Measurements from ENCODE around the gene CORIN. TPM values are rescaled to one million over a fixed set of nuclear protein-coding genes. Genes with fewer than 3 reads are reported as not detected.
A peak's percentile ranks its signal among the peaks of the same experiment; 100 is the strongest.
"Not testable (repeated sequence)": the region's sequence is repeated elsewhere in the genome, so short reads cannot be mapped to it uniquely, and the experiment has no call there.

Gene CORIN
- polyA plus RNA-seq, 1 donor = 0.83 TPM

DNA sequence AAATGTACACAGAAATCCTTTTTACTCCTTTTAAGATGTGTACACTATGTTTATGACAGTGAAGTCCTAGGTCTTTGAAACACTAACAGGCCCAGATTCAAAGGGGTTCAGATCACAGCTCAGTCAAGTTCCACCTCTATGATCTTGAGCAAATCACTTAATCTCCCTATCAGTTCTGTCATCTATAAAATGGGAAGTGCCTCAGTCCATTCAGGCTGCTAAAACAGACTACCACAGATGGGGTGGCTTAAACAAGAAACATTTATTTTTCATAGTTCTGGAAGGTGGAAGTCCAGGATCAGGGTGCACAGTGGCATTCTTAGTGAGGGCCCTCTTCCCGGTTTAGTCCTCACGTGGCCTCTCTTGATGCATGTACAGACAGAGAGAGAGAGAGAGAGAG lies 117.1 kb downstream of the CORIN start:
- DNase-seq = no peak

DNA sequence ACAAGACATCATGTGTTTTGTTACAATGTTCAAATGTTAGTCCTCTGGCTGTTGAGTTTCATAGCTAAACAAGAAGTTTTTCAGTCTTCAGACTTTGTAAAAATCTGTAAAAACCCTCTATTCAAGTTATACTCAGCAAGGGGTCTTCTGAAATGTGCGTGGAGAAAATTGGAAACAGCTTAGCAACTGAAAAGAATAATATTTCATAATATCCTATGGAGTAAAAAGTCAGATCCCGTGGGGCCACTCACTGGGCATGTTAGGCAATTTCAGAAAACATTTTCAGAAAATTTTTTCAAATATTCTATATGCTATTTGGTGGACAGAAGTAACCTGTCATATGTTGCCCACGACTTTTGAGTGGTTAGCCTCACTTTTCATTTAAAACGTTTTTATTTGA lies 118.3 kb downstream of the CORIN start:
- DNase-seq = no peak

DNA sequence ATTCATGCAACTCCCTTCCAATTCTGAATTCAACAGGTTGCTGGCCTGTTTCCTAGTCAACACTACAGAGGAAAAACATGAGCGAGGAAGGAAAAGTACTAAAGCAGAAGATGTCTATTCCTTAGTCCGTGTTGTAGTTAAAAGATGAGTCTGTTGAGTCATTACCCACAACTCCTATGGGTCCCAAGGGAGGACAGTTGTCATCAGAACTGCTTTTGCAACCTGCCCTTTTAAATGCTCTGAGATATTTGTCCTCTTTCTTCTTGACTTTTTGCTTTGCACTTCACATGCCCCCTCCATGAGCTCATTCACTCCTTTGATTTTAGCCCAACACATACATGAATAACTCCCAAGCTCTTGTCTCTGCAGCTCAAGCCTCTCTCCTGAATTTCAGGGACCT lies 119.2 kb downstream of the CORIN start:
- DNase-seq = no peak

DNA sequence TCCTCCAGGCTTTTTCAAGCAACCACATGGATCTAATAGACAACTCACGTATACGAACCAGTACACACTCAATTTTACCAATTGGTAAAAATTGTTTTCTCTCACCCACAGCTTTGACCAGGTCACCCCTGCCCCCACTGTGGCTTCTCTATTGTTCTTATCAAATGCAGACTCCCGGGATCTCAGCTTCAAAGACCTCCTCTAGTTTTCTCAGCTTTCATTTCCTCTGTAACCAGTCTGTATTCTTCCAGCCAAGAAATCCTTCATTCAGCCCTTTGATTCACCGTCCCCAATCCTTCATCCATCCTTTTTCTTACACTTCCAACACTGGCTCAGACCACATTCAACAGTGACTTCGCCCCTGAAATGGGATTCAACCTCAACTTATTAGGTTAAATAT lies 120.7 kb downstream of the CORIN start:
- no peak for DNase-seq

DNA sequence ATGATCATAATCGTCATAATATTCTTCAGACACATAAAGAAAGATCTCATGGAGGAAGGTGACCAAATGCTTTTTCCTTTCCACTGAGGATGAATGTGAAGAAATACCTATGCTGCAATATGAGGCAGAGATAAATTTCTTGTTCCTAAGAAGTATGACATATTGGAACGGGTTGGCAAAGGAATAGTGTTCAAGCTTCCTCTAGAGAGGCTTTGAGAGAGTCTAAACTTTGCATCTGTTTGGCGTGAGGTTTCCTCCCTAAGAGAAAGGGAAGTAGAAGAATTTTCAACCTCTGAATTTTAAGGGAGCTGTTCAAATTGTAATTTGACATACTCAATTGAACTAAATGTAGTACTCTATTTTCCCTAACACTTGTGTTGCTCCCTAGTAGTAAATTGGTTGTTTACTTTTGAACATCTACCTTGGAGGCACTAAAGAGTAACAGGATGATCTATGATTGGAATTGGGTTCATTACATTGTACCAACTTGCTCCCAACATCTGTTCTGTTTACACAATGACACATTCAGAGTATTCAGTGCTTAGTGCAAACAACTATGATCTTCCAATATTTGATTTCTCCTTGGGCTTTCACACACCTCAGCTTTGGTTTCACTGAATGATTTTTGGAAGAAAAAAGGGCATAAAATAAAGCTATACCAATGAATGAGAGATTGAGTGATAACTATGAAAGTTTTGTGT lies 122.0 kb downstream of the CORIN start:
- no peak for DNase-seq

DNA sequence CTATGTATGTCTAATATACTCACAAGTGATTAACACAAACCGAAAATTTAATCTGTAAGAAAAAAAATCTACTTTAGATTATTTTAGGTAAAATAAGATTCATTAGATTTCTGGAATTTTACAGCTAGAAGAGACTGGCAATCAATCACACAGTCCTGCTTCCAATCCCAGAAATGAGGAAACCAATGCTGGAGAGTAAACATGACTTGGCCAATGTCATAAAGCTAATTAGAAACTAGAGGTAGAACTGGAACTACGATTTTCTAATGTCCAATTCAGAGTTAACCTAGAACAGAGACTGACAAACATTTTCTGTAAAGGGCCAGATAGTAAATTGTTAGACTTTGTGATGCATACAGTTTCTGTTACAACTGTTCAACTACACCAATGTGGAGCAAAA lies 123.6 kb downstream of the CORIN start:
- no peak for DNase-seq

DNA sequence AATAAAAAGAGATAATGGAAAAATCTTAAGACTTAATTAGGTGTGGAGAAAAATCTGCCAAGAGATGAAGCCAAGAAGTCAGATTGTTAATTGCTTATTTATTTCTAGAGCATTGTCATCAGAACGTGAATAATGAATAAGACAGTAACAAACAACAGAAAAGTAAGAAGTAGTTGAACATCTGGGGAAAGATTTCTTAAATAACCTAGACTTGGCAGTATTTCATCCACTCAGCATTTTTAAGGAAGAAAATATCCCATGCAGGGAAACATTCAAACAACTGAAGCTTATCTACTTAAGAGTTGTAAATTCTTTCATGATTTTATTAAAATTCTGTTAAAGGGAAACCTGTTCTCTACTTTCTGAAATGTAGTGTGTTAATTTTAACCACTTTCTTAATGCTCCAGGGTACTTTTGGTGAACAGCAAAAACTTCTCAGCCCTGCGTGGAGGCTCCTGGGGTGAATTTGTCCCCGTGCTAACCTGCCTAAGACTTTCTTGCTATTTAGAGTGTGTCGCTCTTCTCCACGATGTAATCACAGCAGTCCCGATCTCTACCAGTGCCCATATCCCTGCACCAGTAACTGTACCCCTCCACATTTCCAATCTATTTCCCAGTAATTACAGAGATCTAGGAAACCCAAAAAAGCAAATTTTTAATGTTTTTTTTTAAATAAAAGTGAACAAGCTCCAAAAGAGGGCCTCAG lies 124.6 kb downstream of the CORIN start:
- DNase-seq = peak; percentile 24

DNA sequence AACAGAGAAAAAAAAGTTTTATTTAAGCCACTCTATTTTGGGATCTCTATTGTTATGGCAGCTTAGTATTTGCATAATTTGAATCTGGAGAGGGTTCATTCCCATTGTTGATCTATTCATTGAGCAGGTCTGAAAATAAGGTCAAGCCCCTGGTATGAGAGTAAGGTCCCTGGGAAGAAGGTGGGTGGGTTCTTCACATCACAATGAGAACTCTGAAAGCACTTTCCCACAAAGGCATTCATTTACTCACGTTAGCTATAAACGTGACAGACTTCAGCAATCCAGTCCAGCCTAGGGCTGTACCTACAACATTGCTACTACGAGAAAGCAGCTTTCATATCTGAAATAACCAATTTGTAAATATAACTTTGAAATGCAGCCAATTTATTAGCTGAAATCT lies 126.2 kb downstream of the CORIN start:
- DNase-seq = no peak

DNA sequence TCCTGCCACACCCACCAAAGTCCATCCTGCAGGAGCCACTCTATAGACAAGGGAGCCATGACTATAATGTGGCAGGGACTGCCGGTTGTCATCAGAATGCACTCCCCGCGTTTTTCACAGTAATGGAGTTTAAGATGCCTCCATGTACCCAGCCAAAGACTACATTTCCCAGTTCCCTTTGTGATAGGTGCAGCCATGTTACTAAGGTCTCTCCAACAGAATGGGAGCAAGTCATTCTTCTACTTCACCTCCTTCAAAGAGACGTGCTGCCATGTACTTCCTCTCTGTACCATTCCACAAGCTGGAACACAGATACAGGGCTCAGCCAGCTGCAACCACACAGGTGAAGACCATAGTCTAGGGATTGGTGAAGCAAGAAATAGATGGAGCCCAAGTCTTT lies 126.7 kb downstream of the CORIN start:
- DNase-seq = no peak

DNA sequence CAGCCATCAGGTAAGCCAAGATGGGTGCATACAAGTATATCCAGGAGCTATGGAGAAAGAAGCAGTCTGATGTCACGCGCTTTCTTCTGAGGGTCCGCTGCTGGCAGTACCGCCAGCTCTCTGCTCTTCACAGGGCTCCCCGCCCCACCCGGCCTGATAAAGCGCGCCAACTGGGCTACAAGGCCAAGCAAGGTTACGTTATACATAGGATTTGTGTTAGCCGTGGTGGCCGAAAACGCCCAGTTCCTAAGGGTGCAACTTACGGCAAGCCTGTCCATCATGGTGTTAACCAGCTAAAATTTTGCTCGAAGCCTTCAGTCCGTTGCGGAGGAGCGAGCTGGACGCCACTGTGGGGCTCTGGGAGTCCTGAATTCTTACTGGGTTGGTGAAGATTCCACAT lies 131.5 kb downstream of the CORIN start:
- DNase-seq = not testable (repeated sequence)

DNA sequence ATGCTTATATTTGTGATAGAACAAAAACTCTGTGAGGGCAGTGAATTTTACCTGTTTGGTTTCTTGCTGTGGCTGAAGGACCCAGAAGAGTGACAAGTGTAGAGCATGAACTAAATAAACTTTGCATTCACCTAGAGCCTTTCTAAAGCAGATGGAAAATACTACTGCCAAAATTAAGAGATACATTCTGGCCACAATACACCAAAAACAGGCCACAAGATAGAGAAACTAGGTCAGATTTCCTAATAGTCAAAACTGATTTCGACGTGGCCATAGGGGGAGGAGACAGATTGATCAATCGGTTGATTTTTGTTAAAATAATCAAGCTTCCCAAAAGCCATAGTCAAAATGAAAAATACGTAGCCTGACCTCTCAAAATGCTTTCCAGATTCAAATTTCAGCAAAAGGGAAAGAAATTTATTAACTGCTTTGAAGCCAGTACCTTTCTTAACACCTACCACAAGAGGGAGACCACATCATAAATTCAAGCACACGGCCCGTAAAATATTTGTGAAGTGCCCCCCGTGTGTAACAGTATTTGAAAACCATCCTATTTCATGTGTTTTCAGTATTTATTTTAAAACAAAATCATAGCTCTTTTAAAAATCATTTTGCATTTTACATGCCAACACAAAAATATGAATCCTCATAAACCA lies 132.4 kb downstream of the CORIN start:
- no peak for DNase-seq

DNA sequence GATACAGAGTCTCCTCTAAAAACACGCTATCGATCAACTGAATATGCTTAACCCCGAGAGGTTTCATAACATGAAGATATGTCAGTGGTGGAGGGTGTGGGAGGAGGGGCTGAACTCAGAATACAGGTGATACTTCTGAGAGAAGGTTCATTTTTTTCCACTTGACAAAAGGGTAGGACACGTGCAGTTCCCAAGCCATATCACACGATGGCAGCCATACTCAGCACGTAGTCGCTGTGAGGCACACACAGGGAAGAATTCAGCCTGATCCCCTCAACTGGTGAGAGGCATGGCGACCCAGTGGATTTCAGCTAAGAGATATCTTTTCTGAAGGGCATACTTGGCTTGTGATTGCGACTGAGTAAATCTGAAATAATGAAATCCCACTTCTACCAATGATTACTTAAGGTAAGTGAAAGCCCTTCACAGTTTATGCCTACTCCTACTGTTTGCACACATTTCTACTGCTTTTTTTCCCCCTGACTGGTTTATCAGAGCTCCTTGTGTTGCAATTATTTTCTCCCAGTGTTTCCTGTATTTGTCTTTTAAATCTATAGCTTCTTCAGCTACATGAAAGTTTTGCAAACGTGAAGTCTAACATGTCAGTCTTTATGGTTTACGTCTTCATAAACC lies 133.1 kb downstream of the CORIN start:
- DNase-seq = no peak

DNA sequence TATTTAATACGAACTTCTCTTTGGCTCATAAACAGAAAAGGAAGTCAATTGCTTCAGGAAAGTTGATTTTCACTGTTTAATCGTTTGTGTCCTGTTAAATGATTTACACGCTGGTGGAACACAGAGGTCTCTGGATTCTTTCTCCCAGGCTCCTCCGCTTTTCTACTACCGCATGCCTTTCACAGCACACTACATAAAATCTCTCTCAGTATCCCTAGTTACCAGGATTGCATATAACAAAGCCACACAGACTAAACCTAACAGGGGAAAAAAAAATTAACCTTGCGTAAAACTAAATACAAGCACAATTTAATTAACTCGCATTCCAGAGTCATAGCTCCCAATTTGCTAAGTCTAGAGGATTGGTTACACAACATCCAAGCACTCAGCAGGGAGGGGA lies 133.9 kb downstream of the CORIN start:
- DNase-seq = no peak

DNA sequence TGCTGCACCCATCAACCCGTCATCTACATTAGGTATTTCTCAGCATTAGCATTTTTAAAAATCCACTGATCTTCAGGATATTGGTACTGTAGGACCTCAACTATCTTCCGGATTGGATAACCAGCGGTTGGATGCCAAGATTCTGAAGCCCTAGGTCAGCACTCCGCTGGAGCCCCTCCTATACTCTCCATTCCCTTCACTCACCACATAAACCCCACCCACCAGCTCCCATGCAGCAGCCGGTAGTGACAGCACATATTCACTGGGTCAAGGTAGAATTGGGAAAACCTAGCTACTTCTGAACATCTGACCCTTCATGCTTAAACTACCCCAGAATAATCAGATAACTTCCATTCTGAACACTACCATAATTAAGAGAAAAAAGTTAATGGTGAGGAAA lies 134.9 kb downstream of the CORIN start:
- DNase-seq = no peak

DNA sequence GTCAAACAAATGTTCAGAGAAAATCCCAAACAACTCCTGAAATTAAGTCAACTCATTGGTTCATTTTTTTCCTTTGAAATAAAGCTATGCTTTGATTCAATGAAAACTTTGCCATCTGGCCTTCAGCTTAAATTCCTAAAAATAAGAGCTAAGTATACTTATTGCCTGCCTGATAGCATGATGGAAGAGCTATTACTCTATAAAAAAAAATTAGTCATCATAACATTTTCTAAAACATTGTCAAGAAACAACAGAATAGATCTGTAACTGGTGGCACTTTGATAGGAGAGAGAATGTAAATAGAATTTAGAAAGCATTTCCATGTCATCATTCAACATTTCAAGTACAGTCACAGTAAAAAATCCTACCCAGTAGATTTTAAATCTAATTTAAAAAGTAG lies 136.6 kb downstream of the CORIN start:
- no peak for DNase-seq

DNA sequence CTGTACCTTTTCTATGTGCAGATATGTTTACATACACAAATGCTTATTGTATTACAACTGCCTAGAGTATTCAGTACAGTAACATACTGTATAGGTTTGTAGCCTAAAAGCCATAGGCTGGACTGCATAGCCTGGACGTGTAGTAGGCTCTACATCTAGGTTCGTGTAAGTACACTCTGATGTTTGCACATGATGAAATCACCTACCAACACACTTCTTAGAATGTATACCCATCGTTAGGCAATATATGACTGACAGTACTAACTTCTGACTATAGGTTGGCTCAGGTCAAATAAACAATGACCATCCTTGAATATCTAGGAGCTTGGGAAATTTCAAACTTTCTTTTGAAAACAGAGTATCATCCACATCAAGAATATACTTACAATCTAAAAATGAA lies 139.0 kb downstream of the CORIN start:
- no peak for DNase-seq

DNA sequence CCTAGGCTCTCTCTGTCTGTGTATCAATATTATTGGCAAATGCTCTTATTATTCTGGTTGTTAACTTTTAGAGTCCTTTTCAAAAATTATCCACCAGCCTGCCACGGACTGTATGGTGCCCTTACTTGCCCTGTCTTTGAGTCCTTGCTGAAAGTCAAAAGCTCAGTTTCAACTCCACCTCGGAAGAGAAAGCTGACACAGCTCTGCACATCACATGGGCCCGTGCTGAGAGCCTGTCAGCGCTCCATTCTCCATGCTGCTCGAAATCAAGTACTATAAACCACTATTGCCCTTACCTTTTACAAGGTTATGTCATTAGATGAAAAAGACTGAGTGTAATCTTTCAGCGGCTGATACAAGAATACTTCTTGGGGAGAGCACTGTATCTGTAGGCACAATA lies 141.0 kb downstream of the CORIN start:
- no peak for DNase-seq

DNA sequence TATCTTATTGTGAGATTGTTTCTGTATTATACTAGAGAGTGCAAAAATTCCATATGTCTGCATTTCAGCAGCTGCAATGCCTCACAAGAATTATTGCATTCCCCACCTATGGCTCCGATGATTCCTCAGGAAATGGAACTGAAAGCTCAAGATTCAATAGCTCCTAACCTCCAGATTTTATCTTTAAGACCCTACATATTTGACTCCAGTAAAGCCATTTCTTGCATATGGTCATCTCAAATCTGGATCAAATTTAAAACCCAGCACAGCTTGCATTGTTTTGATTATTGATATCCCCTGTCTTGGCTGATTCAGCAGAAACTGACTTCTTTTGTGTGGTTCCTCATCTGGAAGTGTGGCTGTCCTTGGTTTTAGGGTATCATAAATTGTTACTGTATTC lies 142.6 kb downstream of the CORIN start:
- no peak for DNase-seq

DNA sequence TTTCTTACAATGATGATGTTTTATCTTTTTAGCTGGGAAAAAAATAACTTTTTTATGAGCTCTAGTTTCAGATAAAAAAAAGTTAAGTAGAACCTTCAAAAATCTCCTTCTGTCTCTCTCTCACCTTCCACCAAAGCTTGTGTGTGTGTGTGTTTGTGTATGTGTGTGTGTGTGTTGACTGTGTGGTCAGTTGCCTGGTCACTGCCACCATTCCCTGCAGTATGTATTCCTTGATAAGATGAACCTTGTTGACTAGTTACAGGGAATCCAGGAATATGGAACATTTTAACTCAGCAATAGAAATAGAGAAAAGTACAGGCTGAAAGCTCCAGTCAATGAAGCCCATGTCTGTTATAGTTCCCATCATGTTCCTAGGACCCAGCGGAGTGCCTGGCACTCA lies 143.5 kb downstream of the CORIN start:
- DNase-seq = no peak

DNA sequence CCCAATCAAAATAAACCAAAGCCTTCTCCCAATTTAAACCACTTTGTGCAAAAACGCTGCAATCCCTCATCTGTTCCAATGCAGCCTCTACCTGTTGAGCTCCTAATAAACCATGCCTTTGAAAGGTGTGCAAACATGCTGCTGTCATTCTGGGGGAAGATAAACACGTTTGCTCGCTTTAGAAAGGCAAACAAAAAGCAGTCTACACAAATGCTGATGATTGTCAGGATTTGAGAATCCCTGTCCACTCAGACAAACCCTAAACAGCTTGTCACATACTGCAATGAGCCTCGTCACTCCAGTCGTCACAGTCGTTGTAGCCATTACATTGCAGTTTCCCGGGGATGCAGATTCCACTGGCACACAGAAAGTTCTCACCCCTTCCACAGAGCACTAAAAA lies 145.2 kb downstream of the CORIN start:
- no peak for DNase-seq

DNA sequence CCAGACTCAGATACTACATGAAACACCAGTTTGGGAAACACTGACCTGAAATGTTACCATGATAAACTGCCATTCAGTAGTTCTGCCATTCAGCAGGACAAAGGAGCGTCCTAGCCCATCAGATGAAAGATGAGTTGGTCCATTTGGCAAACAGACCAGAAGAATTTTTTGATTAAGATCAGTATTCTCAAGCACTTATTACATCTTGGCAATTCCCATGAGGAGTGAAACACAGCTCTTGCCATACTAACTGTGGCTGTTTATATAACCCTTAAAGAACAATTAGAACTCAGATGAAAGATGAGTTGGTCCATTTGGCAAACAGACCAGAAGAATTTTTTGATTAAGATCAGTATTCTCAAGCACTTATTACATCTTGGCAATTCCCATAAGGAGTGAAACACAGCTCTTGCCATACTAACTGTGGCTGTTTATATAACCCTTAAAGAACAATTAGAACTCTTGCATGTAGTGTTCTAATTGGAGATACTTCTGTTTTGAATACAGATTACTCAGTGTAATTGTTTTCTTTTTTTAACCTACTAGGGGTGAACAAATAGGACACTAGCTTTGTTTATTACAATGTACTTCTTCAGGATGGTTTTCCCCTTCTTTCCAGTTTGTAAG lies 146.0 kb downstream of the CORIN start:
- DNase-seq = not testable (repeated sequence)

DNA sequence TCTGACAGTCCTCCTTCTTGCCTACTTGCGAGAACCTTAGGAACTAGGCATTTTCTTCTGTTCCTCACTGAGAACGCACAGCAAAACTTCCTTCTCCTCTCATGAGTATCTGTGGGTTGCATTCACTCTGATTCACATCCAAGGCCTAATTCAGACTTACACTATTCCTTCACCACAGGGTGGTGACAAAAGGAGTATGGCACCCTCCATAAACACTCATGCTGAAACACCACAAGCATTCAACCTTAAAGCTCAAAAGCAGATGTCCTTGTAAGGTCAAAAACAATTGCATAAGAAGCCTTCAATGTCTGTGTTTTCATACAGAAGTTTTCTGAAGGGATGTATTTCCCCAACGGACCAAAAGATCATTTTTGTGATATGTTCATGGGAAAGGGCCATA lies 147.3 kb downstream of the CORIN start:
- DNase-seq = no peak

DNA sequence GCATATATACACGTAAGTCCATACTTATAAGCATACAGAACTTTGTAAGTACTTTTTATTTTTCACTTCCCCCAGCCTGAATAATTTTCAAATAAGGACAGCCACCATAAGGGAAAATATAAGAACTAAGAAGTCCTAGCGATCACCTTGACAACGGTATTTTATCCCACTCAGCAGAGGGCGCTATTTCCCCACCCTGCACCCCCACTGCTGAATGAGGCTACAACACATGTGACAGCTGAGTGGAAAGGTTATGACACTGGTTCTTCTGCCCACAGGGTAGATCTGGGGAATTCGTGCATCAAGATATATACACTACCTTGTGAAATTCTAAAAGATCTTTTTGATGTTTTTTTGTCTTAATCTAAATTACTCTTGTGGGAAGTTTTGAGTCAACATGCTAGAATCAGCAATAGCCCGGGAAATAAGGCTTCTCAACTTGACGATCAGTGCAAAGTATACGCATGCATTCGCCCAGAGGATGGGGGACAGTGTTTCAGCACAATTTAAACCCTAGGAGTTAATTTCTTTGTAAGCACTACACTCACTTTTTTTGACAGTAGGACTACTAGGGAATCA lies 151.5 kb downstream of the CORIN start:
- DNase-seq = peak; percentile 13
